Aorta (tissue), 5 donors: Measurements from ENCODE around the gene STXBP5. TPM values are rescaled to one million over a fixed set of nuclear protein-coding genes. Genes with fewer than 3 reads are reported as not detected.

ENCODE experiments used
- ATAC-seq: fragments of 200-7000 bp; cut with Tn5 transposase; one replicate; pipeline ENCODE4 v1.9.1; 2022; ENCODE audit warnings: moderate library complexity; ENCODE audit not compliant: low FRiP score
- DNase-seq, 2 donors: peaks; one replicate each; pipeline ENCODE4 v3.0.0-alpha.2; 2020
- H3K27ac ChIP-seq, 2 donors: one replicate each; pipeline ENCODE4 v1.5.1; 2013; ENCODE audit warnings: low read length in 2 of 2, mild to moderate bottlenecking in 2 of 2, moderate library complexity in 2 of 2, control low read depth in 1 of 2, inconsistent platforms in 1 of 2, low read depth in 1 of 2
- H3K27me3 ChIP-seq, 2 donors: one replicate each; pipeline ENCODE4 v1.6.1; 2013; ENCODE audit warnings: control low read depth in 1 of 2, low read length in 1 of 2, mild to moderate bottlenecking in 1 of 2, moderate library complexity in 1 of 2; ENCODE audit not compliant: insufficient read depth in 2 of 2, control insufficient read depth in 1 of 2
- H3K36me3 ChIP-seq, 2 donors: one replicate each; pipeline ENCODE4 v1.6.1; 2013; ENCODE audit warnings: control low read depth in 1 of 2, low read length in 1 of 2, mild to moderate bottlenecking in 1 of 2; ENCODE audit not compliant: insufficient read depth in 2 of 2, control insufficient read depth in 1 of 2
- H3K4me1 ChIP-seq, 2 donors: one replicate each; pipeline ENCODE4 v1.6.1; 2013; ENCODE audit warnings: low read length in 2 of 2, control low read depth in 1 of 2, mild to moderate bottlenecking in 1 of 2, moderate library complexity in 1 of 2; ENCODE audit not compliant: insufficient read depth in 2 of 2, control insufficient read depth in 1 of 2
- H3K4me3 ChIP-seq, 2 donors: one replicate each; pipeline ENCODE4 v1.5.1; 2013; ENCODE audit warnings: low read length in 2 of 2, control low read depth in 1 of 2, mild to moderate bottlenecking in 1 of 2
- H3K9me3 ChIP-seq: one replicate; pipeline ENCODE4 v1.6.1; 2013; ENCODE audit warnings: mild to moderate bottlenecking, low read length; ENCODE audit not compliant: control insufficient read depth
- WGBS, 2 donors: extraction: QIAGEN DNeasy Blood & Tissue Kit; methylation state at CpG; one replicate each; pipeline ENCODE4 v1.1.7; 2013; 5-methylcytosine and 5-hydroxymethylcytosine counted together
- intact Hi-C, 2 donors: fragments of 100-400 bp; cut with DNase I; formaldehyde crosslinking; loops; one replicate each; pipeline versions ENCODE4 v1.14.2 to v1.15.0; 2022
- polyA plus RNA-seq, 2 donors: library from polyadenylated mRNA; stranded (reverse); fragments of 200-250 nt; gene quantifications; one replicate each; pipeline ENCODE4 v1.2.3, GENCODE V29; 2013
- total RNA-seq, 2 donors: library from RNA; stranded (reverse); fragmentation: NEBNext Ultra II Directional; extraction: Animal tissue kit (Norgen Biotek cat#: 25700); gene quantifications; one replicate each; pipeline ENCODE4 v1.2.1, GENCODE V29; 2021
- donor health status: healthy with polysubstance abuse.
- donor health status: Bipolar disorder and iron deficiency.
- donor health status: DM: no; HTN: no; CAD: no.
- donor health status: DM: no; HTN: no; CAD: no.
- donor health status: DM: yes; HTN: yes; CAD: no.

Gene STXBP5
- total and polyA plus RNA-seq, 4 donors = 7.1 to 28.9 (median 19.9) TPM

GRCh38 chr6:147173140-147173539 is 31.1 kb upstream of the STXBP5 start:
- Histone ChIP-seq H3K36me3 (no peaks in the 10 kb centered on the region), H3K4me3 (no peak overlapping the region)
- no peak for ATAC-seq

GRCh38 chr6:147173675-147174308 is 30.4 kb upstream of the STXBP5 start:
- H3K9me3 ChIP-seq = no peaks in the 10 kb centered on the region
- H3K4me1 ChIP-seq = no peaks in the 10 kb centered on the region
- intact Hi-C loops = no loop called here

More at GRCh38 chr6:147173140-147173539, 31.1 kb upstream of the STXBP5 start:
- no peaks in the 10 kb centered on the region for H3K9me3 ChIP-seq
- 63 to 76% methylated on average over 5 of the region's 5 CpGs for WGBS, 2 donors
- DNase-seq = no peak
- no peak overlapping the region for H3K27ac ChIP-seq
- no peaks in the 10 kb centered on the region for H3K27me3 ChIP-seq
- H3K4me1 ChIP-seq = no peaks in the 10 kb centered on the region
- intact Hi-C loops = no loop called here

GRCh38 chr6:147176795-147177194 is 27.4 kb upstream of the STXBP5 start:
- Histone ChIP-seq H3K4me1 (no peaks in the 10 kb centered on the region), H3K36me3 (no peaks in the 10 kb centered on the region), H3K4me3 (no peak overlapping the region), H3K9me3 (no peaks in the 10 kb centered on the region), H3K27ac (no peak overlapping the region), H3K27me3 (no peaks in the 10 kb centered on the region)
- WGBS, 2 donors = 21 to 23% methylated on average over 1 of the region's 1 CpG
- intact Hi-C loops = no loop called here
- DNase-seq (no peak), ATAC-seq (no peak)

More at GRCh38 chr6:147173675-147174308, 30.4 kb upstream of the STXBP5 start:
- 93 to 97% methylated on average over 3 of the region's 3 CpGs for WGBS, 2 donors
- Histone ChIP-seq H3K27ac (no peak overlapping the region), H3K4me3 (no peak overlapping the region), H3K27me3 (no peaks in the 10 kb centered on the region), H3K36me3 (no peaks in the 10 kb centered on the region)
- DNase-seq = no peak
- ATAC-seq = no peak

- Histone ChIP-seq H3K9me3 (no peaks in the 10 kb centered on the region), H3K27me3 (no peaks in the 10 kb centered on the region), H3K36me3 (no peaks in the 10 kb centered on the region), H3K27ac (no peak overlapping the region), H3K4me1 (no peaks in the 10 kb centered on the region), H3K4me3 (no peak overlapping the region)
- intact Hi-C loops = no loop called here
- no peak for DNase-seq
- no peak for ATAC-seq
- 83 to 90% methylated on average over 3 of the region's 3 CpGs for WGBS, 2 donors
Measured at GRCh38 chr6:147177286-147177685, 26.9 kb upstream of the STXBP5 start.

- Histone ChIP-seq H3K36me3 (no peaks in the 10 kb centered on the region), H3K4me1 (no peaks in the 10 kb centered on the region), H3K27ac (no peak overlapping the region), H3K9me3 (no peaks in the 10 kb centered on the region), H3K4me3 (no peak overlapping the region), H3K27me3 (no peaks in the 10 kb centered on the region)
- no peak for ATAC-seq
- no peak for DNase-seq
- intact Hi-C loops = no loop called here
Measured at GRCh38 chr6:147178355-147178754, 25.9 kb upstream of the STXBP5 start.

GRCh38 chr6:147179809-147180208 is 24.4 kb upstream of the STXBP5 start:
- H3K4me1 ChIP-seq = no peaks in the 10 kb centered on the region
- no peak overlapping the region for H3K4me3 ChIP-seq
- no peaks in the 10 kb centered on the region for H3K27me3 ChIP-seq
- 92 to 93% methylated on average over 3 of the region's 3 CpGs for WGBS, 2 donors
- DNase-seq (no peak), ATAC-seq (no peak)
- H3K9me3 ChIP-seq = no peaks in the 10 kb centered on the region
- H3K27ac ChIP-seq = no peak overlapping the region
- no peaks in the 10 kb centered on the region for H3K36me3 ChIP-seq
- intact Hi-C loops = no loop called here

- intact Hi-C loops = no loop called here
- Histone ChIP-seq H3K36me3 (no peaks in the 10 kb centered on the region), H3K9me3 (no peaks in the 10 kb centered on the region), H3K4me3 (no peak overlapping the region), H3K4me1 (no peaks in the 10 kb centered on the region), H3K27ac (no peak overlapping the region), H3K27me3 (no peaks in the 10 kb centered on the region)
- ATAC-seq (no peak), DNase-seq (no peak)
- WGBS, 2 donors = 68 to 72% methylated on average over 7 of the region's 7 CpGs
Measured at GRCh38 chr6:147180926-147181325, 23.3 kb upstream of the STXBP5 start.

- H3K27me3 ChIP-seq = no peaks in the 10 kb centered on the region
- intact Hi-C loops = no loop called here
- DNase-seq = no peak
- 29 to 67% methylated on average over 1 of the region's 1 CpG for WGBS, 2 donors
- ATAC-seq = no peak
- H3K9me3 ChIP-seq = no peaks in the 10 kb centered on the region
- no peak overlapping the region for H3K27ac ChIP-seq
- no peaks in the 10 kb centered on the region for H3K36me3 ChIP-seq
- H3K4me3 ChIP-seq = no peak overlapping the region
- no peaks in the 10 kb centered on the region for H3K4me1 ChIP-seq
Measured at GRCh38 chr6:147184379-147184778, 19.8 kb upstream of the STXBP5 start.

- H3K9me3 ChIP-seq = peaks cover 1% of the 10 kb centered on the region
- ATAC-seq (no peak), DNase-seq (no peak)
- H3K4me1 ChIP-seq = no peaks in the 10 kb centered on the region
- no peaks in the 10 kb centered on the region for H3K36me3 ChIP-seq
- intact Hi-C loops = no loop called here
- WGBS, 2 donors = 84 to 87% methylated on average over 3 of the region's 3 CpGs
- H3K4me3 ChIP-seq = no peak overlapping the region
- no peaks in the 10 kb centered on the region for H3K27me3 ChIP-seq
- H3K27ac ChIP-seq = no peak overlapping the region
Measured at GRCh38 chr6:147185216-147185615, 19.0 kb upstream of the STXBP5 start.
